ENCODE results near the gene LCE1D.

LCE1D gene

GRCh38 chr1:152817309-152817708 is 20.8 kb downstream of the LCE1D start:
- no peak for DNase-seq

- DNase-seq = no peak
Measured at GRCh38 chr1:152823294-152823693, 26.8 kb downstream of the LCE1D start.

GRCh38 chr1:152824964-152825363 is 28.4 kb downstream of the LCE1D start:
- DNase-seq = no peak

GRCh38 chr1:152827173-152827572 is 30.7 kb downstream of the LCE1D start, which contains the start of gene LCE1A:
TSS of gene LCE1A (plus strand) at chr1:152827473. CDS start at chr1:152827473, 0 bp downstream.
- no peak for DNase-seq

- no peak for DNase-seq
Measured at GRCh38 chr1:152836870-152837269, 40.3 kb downstream of the LCE1D start.

GRCh38 chr1:152842556-152842955 is 46.0 kb downstream of the LCE1D start, which contains the start of gene LCE6A:
TSS of gene LCE6A (plus strand) at chr1:152842856. CDS start at chr1:152843521, 665 bp downstream.
- no peak for DNase-seq

All from activated CD4-positive, alpha-beta T cell treated with anti-CD3 and anti-CD28 coated beads, Interleukin-2, amount 50 U/mL, for 16 hours (primary cell).